Caco-2 (cell line): ENCODE results near the gene IFNA5. TPM values are rescaled to one million over a fixed set of nuclear protein-coding genes. Genes with fewer than 3 reads are reported as not detected.

Source experiments
- BruUV-seq: library from RNA; stranded (reverse); fragments of 400-500 nt; replicated peaks from 2 replicates; lab custom pipeline; 2021; lab: Mats Ljungman, UMichigan
- CTCF ChIA-PET: fragments of 300-600 bp; sonication (Branson Sonifier 250); formaldehyde crosslinking; loops from one replicate; lab custom pipeline; 2022; ENCODE audit warnings: antibody characterized with exemption; lab: Charles Lee
- POLR2A ChIA-PET: fragments of 300-600 bp; sonication (Branson Sonifier 250); formaldehyde crosslinking; loops from one replicate; lab custom pipeline; 2022; ENCODE audit warnings: antibody characterized with exemption; lab: Charles Lee
- DNase-seq, 2 experiments: peaks; one replicate each; pipeline versions ENCODE4 v3.0.0 to v3.0.0-alpha.2; 2020 to 2022
- H3K27me3 ChIP-seq: replicated peaks from 2 replicates; pipeline ENCODE4 v1.6.0; 2011; ENCODE audit warnings: low read length; ENCODE audit not compliant: control insufficient read depth, insufficient read depth
- H3K36me3 ChIP-seq: 2 replicates; pipeline ENCODE4 v1.5.1; 2011; ENCODE audit warnings: low read length; ENCODE audit not compliant: control insufficient read depth, insufficient read depth
- H3K4me1 ChIP-seq: fragments of 250-450 bp; sonication (Bioruptor Pico); 2 replicates; pipeline ENCODE4 v1.5.1; 2020; ENCODE audit warnings: mild to moderate bottlenecking
- H3K4me3 ChIP-seq: 2 replicates; pipeline ENCODE4 v1.5.1; 2011; ENCODE audit warnings: low read depth, mild to moderate bottlenecking, control low read depth, low read length
- H3K9me3 ChIP-seq: fragments of 250-450 bp; sonication (Bioruptor Pico); 2 replicates; pipeline ENCODE4 v1.5.1; 2020; ENCODE audit warnings: mild to moderate bottlenecking, moderate library complexity
- H3K27ac Mint-ChIP-seq: one replicate; pipeline ENCODE4 v1.8.0; 2022; ENCODE audit warnings: mixed read lengths; ENCODE audit not compliant: unreplicated experiment
- H3K27me3 Mint-ChIP-seq: one replicate; pipeline ENCODE4 v1.8.0; 2022; ENCODE audit warnings: mixed read lengths; ENCODE audit not compliant: insufficient read depth, unreplicated experiment
- H3K36me3 Mint-ChIP-seq: one replicate; pipeline ENCODE4 v1.8.0; 2022; ENCODE audit warnings: mild to moderate bottlenecking, mixed read lengths; ENCODE audit not compliant: insufficient read depth, unreplicated experiment
- H3K4me1 Mint-ChIP-seq: one replicate; pipeline ENCODE4 v1.8.0; 2022; ENCODE audit warnings: low read depth, mixed read lengths; ENCODE audit not compliant: unreplicated experiment
- H3K4me3 Mint-ChIP-seq: one replicate; pipeline ENCODE4 v1.8.0; 2022; ENCODE audit warnings: mild to moderate bottlenecking, moderate library complexity, mixed read lengths; ENCODE audit not compliant: unreplicated experiment
- H3K9me3 Mint-ChIP-seq: one replicate; pipeline ENCODE4 v1.8.0; 2022; ENCODE audit warnings: mixed read lengths; ENCODE audit not compliant: unreplicated experiment
- intact Hi-C: fragments of 100-400 bp; cut with micrococcal nuclease; formaldehyde crosslinking; loops from one replicate; pipeline ENCODE4 v1.10.0; 2022; ENCODE audit not compliant: unreplicated experiment
- total RNA-seq: library from RNA; stranded (reverse); gene quantifications from 2 replicates; pipeline ENCODE4 v1.2.3, GENCODE V29; 2022
- TF ChIP-seq, protein P1 (sequence below), 2 experiments: fragments of 200-600 bp in 1 of 2; IDR thresholded peaks; 1 replicate in 1 of 2; 2 replicates in 1 of 2; pipeline versions ENCODE4 v1.5.1 to v1.8.0; 2011 to 2022; ENCODE audit warnings: antibody characterized with exemption in 1 of 2, control low read depth in 1 of 2, inconsistent platforms in 1 of 2, low read depth in 1 of 2, low read length in 1 of 2, mild to moderate bottlenecking in 1 of 2, moderate library complexity in 1 of 2; ENCODE audit not compliant: insufficient read depth in 1 of 2, severe bottlenecking in 1 of 2, unreplicated experiment in 1 of 2

The IFNA5 gene
- total RNA-seq, 1 experiment from 2014 or later, result not detected

DNA sequence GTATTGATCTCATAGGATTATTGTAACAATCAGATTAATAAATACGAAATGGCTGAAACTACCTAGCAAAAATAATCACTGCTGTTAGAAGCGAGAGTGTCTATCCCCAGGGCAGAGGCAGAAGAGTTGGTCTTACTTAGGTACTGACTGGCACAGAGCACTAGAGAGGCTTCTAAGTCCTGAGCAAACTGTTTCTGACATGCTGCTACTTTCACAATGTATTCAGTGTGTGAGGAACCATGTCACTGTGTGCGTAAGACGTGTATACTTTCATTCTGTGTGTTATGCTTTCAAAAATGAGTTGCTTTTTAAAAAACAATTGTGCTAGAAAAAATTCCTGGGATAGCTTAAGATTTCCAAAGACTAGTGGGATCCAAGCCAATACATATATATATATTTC, 35.6 kb upstream of the IFNA5 start:
- Histone ChIP-seq H3K4me3 (no peak overlapping the region), H3K9me3 (no peaks in the 10 kb centered on the region), H3K27me3 (no peaks in the 10 kb centered on the region), H3K4me1 (no peaks in the 10 kb centered on the region), H3K36me3 (no peaks in the 10 kb centered on the region)
- no peak overlapping the region for H3K4me3 Mint-ChIP-seq
- H3K4me1 Mint-ChIP-seq, result peaks cover 5% of the 10 kb centered on the region
- no TSS peak for BruUV-seq
- peaks cover 8% of the 10 kb centered on the region for H3K9me3 Mint-ChIP-seq
- intact Hi-C loops, result no loop called here
- H3K27ac Mint-ChIP-seq, result no peak overlapping the region
- DNase-seq, result no peak
- CTCF ChIA-PET, result no interaction called here
- peaks cover 11% of the 10 kb centered on the region for H3K27me3 Mint-ChIP-seq
- POLR2A ChIA-PET, result no interaction called here
- no peaks in the 10 kb centered on the region for H3K36me3 Mint-ChIP-seq
- TF ChIP-seq, protein P1, sequence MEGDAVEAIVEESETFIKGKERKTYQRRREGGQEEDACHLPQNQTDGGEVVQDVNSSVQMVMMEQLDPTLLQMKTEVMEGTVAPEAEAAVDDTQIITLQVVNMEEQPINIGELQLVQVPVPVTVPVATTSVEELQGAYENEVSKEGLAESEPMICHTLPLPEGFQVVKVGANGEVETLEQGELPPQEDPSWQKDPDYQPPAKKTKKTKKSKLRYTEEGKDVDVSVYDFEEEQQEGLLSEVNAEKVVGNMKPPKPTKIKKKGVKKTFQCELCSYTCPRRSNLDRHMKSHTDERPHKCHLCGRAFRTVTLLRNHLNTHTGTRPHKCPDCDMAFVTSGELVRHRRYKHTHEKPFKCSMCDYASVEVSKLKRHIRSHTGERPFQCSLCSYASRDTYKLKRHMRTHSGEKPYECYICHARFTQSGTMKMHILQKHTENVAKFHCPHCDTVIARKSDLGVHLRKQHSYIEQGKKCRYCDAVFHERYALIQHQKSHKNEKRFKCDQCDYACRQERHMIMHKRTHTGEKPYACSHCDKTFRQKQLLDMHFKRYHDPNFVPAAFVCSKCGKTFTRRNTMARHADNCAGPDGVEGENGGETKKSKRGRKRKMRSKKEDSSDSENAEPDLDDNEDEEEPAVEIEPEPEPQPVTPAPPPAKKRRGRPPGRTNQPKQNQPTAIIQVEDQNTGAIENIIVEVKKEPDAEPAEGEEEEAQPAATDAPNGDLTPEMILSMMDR (IDR thresholded peaks at IDR 0.05; ENCODE audit: insufficient read depth in 1 of 2, low read depth in 1 of 2, low read length in 1 of 2, severe bottlenecking in 1 of 2, unreplicated experiment in 1 of 2), result no peak

GRCh38 chr9:21336457-21336856, 31.3 kb upstream of the IFNA5 start:
- H3K36me3 ChIP-seq, result no peaks in the 10 kb centered on the region
- H3K4me1 ChIP-seq, result peaks cover 4% of the 10 kb centered on the region
- Mint-ChIP-seq H3K9me3 (no peaks in the 10 kb centered on the region), H3K4me1 (peaks cover 5% of the 10 kb centered on the region), H3K27ac (no peak overlapping the region), H3K27me3 (peaks cover 4% of the 10 kb centered on the region), H3K36me3 (no peaks in the 10 kb centered on the region), H3K4me3 (peak overlapping the region; percentile 77)
- H3K9me3 ChIP-seq, result no peaks in the 10 kb centered on the region
- H3K4me3 ChIP-seq, result no peak overlapping the region
- intact Hi-C loops, result loop anchor here (5.0 kb wide), 1 partner anchor 451 kb away; no protein-coding TSS in a partner anchor
- DNase-seq, result no peak
- BruUV-seq, result no TSS peak
- CTCF ChIA-PET, result interaction anchor here (0.5 to 0.9 kb wide), 2 partner anchors 10 to 18 kb away, joined by 3 to 5 read pairs; no protein-coding TSS in a partner anchor
- no peaks in the 10 kb centered on the region for H3K27me3 ChIP-seq
- TF ChIP-seq, protein P1 (IDR thresholded peaks at IDR 0.05; ENCODE audit: insufficient read depth in 1 of 2, low read depth in 1 of 2, low read length in 1 of 2, severe bottlenecking in 1 of 2, unreplicated experiment in 1 of 2), result peak in 1 of 2 experiments; percentile 6
- POLR2A ChIA-PET, result no interaction called here

DNA sequence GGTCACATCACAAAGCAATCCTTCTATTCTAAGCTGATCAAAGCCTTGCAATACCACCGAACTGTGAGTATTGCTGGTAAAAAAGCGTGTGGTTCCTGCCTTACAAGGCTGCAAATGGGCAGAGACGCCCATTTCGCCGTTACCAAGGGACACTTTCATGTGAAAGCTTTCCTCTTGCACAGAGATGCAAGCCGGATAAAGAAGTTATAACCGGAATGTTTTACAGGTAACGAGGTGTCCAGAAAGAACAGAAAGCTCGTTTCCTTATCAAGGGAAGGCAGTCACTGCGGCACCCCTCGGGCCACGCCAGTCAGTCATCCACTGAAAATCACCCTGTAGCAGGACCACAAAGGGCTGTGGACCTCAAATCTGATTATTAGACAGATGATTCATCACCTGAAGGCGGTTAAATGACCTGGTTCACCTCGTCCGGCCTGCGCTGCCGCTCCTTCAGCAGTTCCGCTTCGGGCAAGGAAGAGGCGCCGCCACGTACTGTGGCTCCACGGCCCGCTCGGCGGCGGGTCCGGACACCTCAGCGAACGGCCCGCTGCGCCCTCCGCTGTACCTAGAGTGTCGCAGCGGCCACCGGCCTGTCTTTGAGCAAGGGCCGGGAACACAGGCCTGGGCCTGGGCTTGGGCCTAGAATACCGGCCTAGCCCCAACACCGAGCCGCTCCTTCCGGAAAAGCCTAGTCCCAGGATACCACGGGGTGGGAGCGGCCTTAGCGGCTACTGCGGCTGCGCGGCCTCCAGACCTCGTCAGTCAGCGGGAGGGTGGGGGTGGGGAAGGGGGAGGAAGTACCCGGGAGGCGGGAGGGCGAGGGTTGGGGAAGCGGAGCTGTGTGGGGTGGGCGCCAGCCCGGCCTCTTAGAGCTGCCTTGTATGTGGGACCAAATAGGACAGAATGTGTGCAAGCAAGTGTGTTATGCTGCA, 29.9 kb upstream of the IFNA5 start, which contains the start of gene KLHL9:
KLHL9 (minus strand) TSS at position 704 of the 932 bp plus-strand sequence; CDS start at position 159, 545 bp downstream.
- Histone ChIP-seq H3K36me3 (no peaks in the 10 kb centered on the region), H3K27me3 (no peaks in the 10 kb centered on the region), H3K9me3 (no peaks in the 10 kb centered on the region), H3K4me3 (peak within 1 kb of the TSS; percentile 79), H3K4me1 (peaks cover 4% of the 10 kb centered on the region)
- H3K27ac Mint-ChIP-seq, result peak within 1 kb of the TSS; percentile 59
- peak; percentile 88 for DNase-seq
- TF ChIP-seq, protein P1 (IDR thresholded peaks at IDR 0.05; ENCODE audit: insufficient read depth in 1 of 2, low read depth in 1 of 2, low read length in 1 of 2, severe bottlenecking in 1 of 2, unreplicated experiment in 1 of 2), result no peak
- no peaks in the 10 kb centered on the region for H3K36me3 Mint-ChIP-seq
- peaks cover 4% of the 10 kb centered on the region for H3K27me3 Mint-ChIP-seq
- peaks cover 5% of the 10 kb centered on the region for H3K4me1 Mint-ChIP-seq
- peak within 1 kb of the TSS; percentile 77 for H3K4me3 Mint-ChIP-seq
- intact Hi-C loops, result loop anchor here (5.0 kb wide), 1 partner anchor 452 kb away; no protein-coding TSS in a partner anchor
- ChIA-PET CTCF (interaction anchor here (1.6 to 2.0 kb wide), 3 partner anchors 9 to 61 kb away, joined by 6 to 9 read pairs (median 8); no protein-coding TSS in a partner anchor), POLR2A (no interaction called here)
- no peaks in the 10 kb centered on the region for H3K9me3 Mint-ChIP-seq
- TSS peak; percentile 32 for BruUV-seq
